IPS-NIHi11 (cell line): ENCODE measurements around the gene DIAPH3.
A peak's percentile ranks its signal among the peaks of the same experiment; 100 is the strongest.
"Not testable (repeated sequence)": the region's sequence is repeated elsewhere in the genome, so short reads cannot be mapped to it uniquely, and the experiment has no call there.

Source experiments
- DNase-seq: peaks from one replicate; pipeline ENCODE4 v3.0.0; 2012; ENCODE audit warnings: mixed read lengths, low spot score

The DIAPH3 gene

GRCh38 chr13:60093425-60094019 lies 70.2 kb downstream of the DIAPH3 start:
- no peak for DNase-seq

GRCh38 chr13:60091573-60091972 lies 72.2 kb downstream of the DIAPH3 start:
- no peak for DNase-seq

GRCh38 chr13:60090574-60090973 lies 73.2 kb downstream of the DIAPH3 start:
- no peak for DNase-seq

- not testable (repeated sequence) for DNase-seq
Measured at GRCh38 chr13:60083780-60084179, 79.9 kb downstream of the DIAPH3 start.

GRCh38 chr13:60080850-60081249 lies 82.9 kb downstream of the DIAPH3 start:
- DNase-seq, result no peak

- no peak for DNase-seq
Measured at GRCh38 chr13:60078226-60078625, 85.5 kb downstream of the DIAPH3 start.

GRCh38 chr13:60075850-60076249 lies 87.9 kb downstream of the DIAPH3 start:
- no peak for DNase-seq

- DNase-seq, result no peak
Measured at GRCh38 chr13:60074397-60074796, 89.3 kb downstream of the DIAPH3 start.

- no peak for DNase-seq
Measured at GRCh38 chr13:60066226-60066625, 97.5 kb downstream of the DIAPH3 start.

GRCh38 chr13:60062502-60062901 lies 101.2 kb downstream of the DIAPH3 start:
- DNase-seq, result no peak

GRCh38 chr13:60061737-60062136 lies 102.0 kb downstream of the DIAPH3 start:
- DNase-seq, result no peak

- no peak for DNase-seq
Measured at GRCh38 chr13:60051754-60052285, 111.9 kb downstream of the DIAPH3 start.

- DNase-seq, result not testable (repeated sequence)
Measured at GRCh38 chr13:60048353-60048752, 115.4 kb downstream of the DIAPH3 start.

GRCh38 chr13:60047918-60048317 lies 115.8 kb downstream of the DIAPH3 start:
- DNase-seq, result peak; percentile 29

- no peak for DNase-seq
Measured at GRCh38 chr13:60044321-60044720, 119.4 kb downstream of the DIAPH3 start.

GRCh38 chr13:60043262-60043661 lies 120.5 kb downstream of the DIAPH3 start:
- DNase-seq, result no peak

GRCh38 chr13:60040668-60041067 lies 123.1 kb downstream of the DIAPH3 start:
- not testable (repeated sequence) for DNase-seq

GRCh38 chr13:60035874-60036273 lies 127.9 kb downstream of the DIAPH3 start:
- DNase-seq, result no peak

- DNase-seq, result no peak
Measured at GRCh38 chr13:60032851-60033250, 130.9 kb downstream of the DIAPH3 start.

GRCh38 chr13:60028021-60028420 lies 135.7 kb downstream of the DIAPH3 start:
- DNase-seq, result no peak

- no peak for DNase-seq
Measured at GRCh38 chr13:60026286-60026685, 137.4 kb downstream of the DIAPH3 start.

GRCh38 chr13:60020288-60020687 lies 143.4 kb downstream of the DIAPH3 start:
- no peak for DNase-seq

GRCh38 chr13:60019119-60019993 lies 144.4 kb downstream of the DIAPH3 start:
- no peak for DNase-seq
